ENCODE results near the gene CRTAC1.
A peak's percentile ranks its signal among the peaks of the same experiment; 100 is the strongest.
"Not testable (repeated sequence)": the region's sequence is repeated elsewhere in the genome, so short reads cannot be mapped to it uniquely, and the experiment has no call there.

CRTAC1 gene

GRCh38 chr10:97842656-97843280, 187.7 kb downstream of the CRTAC1 start:
- no peak for DNase-seq (ENCODE audit: low spot score)

GRCh38 chr10:97842114-97842513, 188.3 kb downstream of the CRTAC1 start:
- not testable (repeated sequence) for DNase-seq (ENCODE audit: low spot score)

- DNase-seq (ENCODE audit: low spot score), result not testable (repeated sequence)
These were observed 189.3 kb downstream of the CRTAC1 start for GRCh38 chr10:97841166-97841565.

- DNase-seq (ENCODE audit: low spot score), result no peak
These were observed 192.3 kb downstream of the CRTAC1 start for GRCh38 chr10:97838091-97838490.

GRCh38 chr10:97836446-97836845, 194.0 kb downstream of the CRTAC1 start:
- no peak for DNase-seq (ENCODE audit: low spot score)

GRCh38 chr10:97831259-97831658, 199.2 kb downstream of the CRTAC1 start:
- no peak for DNase-seq (ENCODE audit: low spot score)

- DNase-seq (ENCODE audit: low spot score), result no peak
These were observed 200.4 kb downstream of the CRTAC1 start for GRCh38 chr10:97830064-97830463.

- no peak for DNase-seq (ENCODE audit: low spot score)
These were observed 201.7 kb downstream of the CRTAC1 start for GRCh38 chr10:97828721-97829120.

- DNase-seq (ENCODE audit: low spot score), result peak; percentile 31
These were observed 202.6 kb downstream of the CRTAC1 start for GRCh38 chr10:97827702-97828291.

GRCh38 chr10:97826892-97827291, 203.5 kb downstream of the CRTAC1 start:
- no peak for DNase-seq (ENCODE audit: low spot score)

- no peak for DNase-seq (ENCODE audit: low spot score)
These were observed 205.2 kb downstream of the CRTAC1 start for GRCh38 chr10:97825020-97825760.

- no peak for DNase-seq (ENCODE audit: low spot score)
These were observed 206.7 kb downstream of the CRTAC1 start for GRCh38 chr10:97823734-97824133.

GRCh38 chr10:97822261-97822687, 208.1 kb downstream of the CRTAC1 start:
- peak; percentile 81 for DNase-seq (ENCODE audit: low spot score)

- no peak for DNase-seq (ENCODE audit: low spot score)
These were observed 208.9 kb downstream of the CRTAC1 start for GRCh38 chr10:97821308-97822038.

GRCh38 chr10:97820096-97820704, 210.2 kb downstream of the CRTAC1 start:
- DNase-seq (ENCODE audit: low spot score), result no peak

- DNase-seq (ENCODE audit: low spot score), result no peak
These were observed 211.8 kb downstream of the CRTAC1 start for GRCh38 chr10:97818572-97818971.

- DNase-seq (ENCODE audit: low spot score), result no peak
These were observed 213.8 kb downstream of the CRTAC1 start for GRCh38 chr10:97816609-97817008.

Measured in kidney tubule cell (primary cell).